Activated CD4-positive, alpha-beta T cell treated with anti-CD3 and anti-CD28 coated beads, Interleukin-2, amount 10 ng/mL, durations not matched to agents 7 days and 5 days (primary cell): ENCODE results near the gene GJB4. TPM values are rescaled to one million over a fixed set of nuclear protein-coding genes. Genes with fewer than 3 reads are reported as not detected.
"Not testable (repeated sequence)": the region's sequence is repeated elsewhere in the genome, so short reads cannot be mapped to it uniquely, and the experiment has no call there.

Source experiments
- CTCF ChIA-PET: fragments of 350-600 bp; sonication (Branson Sonifier 250); formaldehyde crosslinking; loops from one replicate; lab custom pipeline; 2021; ENCODE audit warnings: antibody characterized with exemption; lab: Charles Lee
- POLR2A ChIA-PET: fragments of 350-600 bp; sonication (Branson Sonifier 250); formaldehyde crosslinking; loops from one replicate; lab custom pipeline; 2021; ENCODE audit warnings: antibody characterized with exemption; lab: Charles Lee
- DNase-seq: peaks from one replicate; pipeline ENCODE4 v3.0.0-alpha.2; 2020
- H3K27ac Mint-ChIP-seq: one replicate; pipeline ENCODE4 v1.8.0; 2021; ENCODE audit warnings: mild to moderate bottlenecking, moderate library complexity, mixed read lengths
- H3K27me3 Mint-ChIP-seq: one replicate; pipeline ENCODE4 v1.8.0; 2021; ENCODE audit warnings: mixed read lengths
- H3K36me3 Mint-ChIP-seq: one replicate; pipeline ENCODE4 v1.8.0; 2021; ENCODE audit warnings: low read depth, mixed read lengths
- H3K4me1 Mint-ChIP-seq: one replicate; pipeline ENCODE4 v1.8.0; 2021; ENCODE audit warnings: mixed read lengths
- H3K4me3 Mint-ChIP-seq: one replicate; pipeline ENCODE4 v1.8.0; 2021; ENCODE audit warnings: mild to moderate bottlenecking, moderate library complexity, mixed read lengths
- H3K9me3 Mint-ChIP-seq: one replicate; pipeline ENCODE4 v1.8.0; 2021; ENCODE audit warnings: mixed read lengths
- total RNA-seq, 2 experiments: library from RNA; stranded (reverse); gene quantifications; one replicate each; pipeline ENCODE4 v1.2.3, GENCODE V29; 2021

Gene GJB4
- total RNA-seq, 2 experiments from 2014 or later, result not detected

DNA sequence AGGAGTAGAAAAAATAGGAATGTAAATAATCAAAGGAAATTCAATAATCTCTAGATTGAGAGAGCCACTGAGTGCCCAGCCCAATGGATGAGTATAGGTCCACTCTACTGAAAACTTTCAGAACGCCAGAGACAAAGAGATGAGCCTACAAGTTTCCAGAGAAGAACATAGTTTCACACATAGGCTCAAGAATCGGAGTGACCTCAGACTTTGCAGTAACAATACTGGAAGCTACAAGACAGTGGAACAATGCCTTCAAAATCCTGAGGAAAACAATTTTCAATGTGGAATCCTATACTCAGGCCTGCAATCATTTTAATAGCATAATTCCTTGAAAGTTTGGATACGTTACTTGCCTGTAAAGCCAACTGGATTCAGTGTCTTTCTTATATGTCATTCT is 44.2 kb downstream of the GJB4 start:
- H3K27me3 Mint-ChIP-seq, result no peaks in the 10 kb centered on the region
- DNase-seq, result no peak
- no peak overlapping the region for H3K4me3 Mint-ChIP-seq
- H3K4me1 Mint-ChIP-seq, result peaks cover 2% of the 10 kb centered on the region
- CTCF ChIA-PET, result no interaction called here
- no peak overlapping the region for H3K27ac Mint-ChIP-seq
- H3K9me3 Mint-ChIP-seq, result peaks cover 5% of the 10 kb centered on the region
- H3K36me3 Mint-ChIP-seq, result no peaks in the 10 kb centered on the region
- POLR2A ChIA-PET, result no interaction called here

DNA sequence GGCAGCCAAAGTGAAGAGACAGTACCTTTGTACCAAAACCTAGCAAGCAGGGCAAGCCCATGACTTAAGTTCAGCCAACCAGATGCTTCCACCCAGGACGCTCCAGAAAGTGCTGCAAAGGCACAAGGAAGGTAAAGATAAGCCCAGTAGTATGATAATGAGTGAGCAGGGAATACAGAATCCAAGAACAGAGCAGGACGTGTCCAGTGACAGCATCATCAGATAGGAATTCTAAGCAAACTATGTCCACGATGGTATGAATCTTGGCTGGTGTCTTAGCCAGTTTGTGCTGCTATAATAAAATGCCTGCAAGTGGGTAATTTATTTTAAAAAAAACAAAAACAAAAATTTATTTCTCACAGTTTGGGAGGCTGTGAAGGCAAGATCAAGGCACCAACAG is 46.9 kb downstream of the GJB4 start:
- peaks cover 8% of the 10 kb centered on the region for H3K9me3 Mint-ChIP-seq
- H3K27me3 Mint-ChIP-seq, result no peaks in the 10 kb centered on the region
- H3K4me3 Mint-ChIP-seq, result no peak overlapping the region
- no peak overlapping the region for H3K27ac Mint-ChIP-seq
- POLR2A ChIA-PET, result no interaction called here
- H3K36me3 Mint-ChIP-seq, result no peaks in the 10 kb centered on the region
- no peak for DNase-seq
- CTCF ChIA-PET, result no interaction called here
- peaks cover 2% of the 10 kb centered on the region for H3K4me1 Mint-ChIP-seq

DNA sequence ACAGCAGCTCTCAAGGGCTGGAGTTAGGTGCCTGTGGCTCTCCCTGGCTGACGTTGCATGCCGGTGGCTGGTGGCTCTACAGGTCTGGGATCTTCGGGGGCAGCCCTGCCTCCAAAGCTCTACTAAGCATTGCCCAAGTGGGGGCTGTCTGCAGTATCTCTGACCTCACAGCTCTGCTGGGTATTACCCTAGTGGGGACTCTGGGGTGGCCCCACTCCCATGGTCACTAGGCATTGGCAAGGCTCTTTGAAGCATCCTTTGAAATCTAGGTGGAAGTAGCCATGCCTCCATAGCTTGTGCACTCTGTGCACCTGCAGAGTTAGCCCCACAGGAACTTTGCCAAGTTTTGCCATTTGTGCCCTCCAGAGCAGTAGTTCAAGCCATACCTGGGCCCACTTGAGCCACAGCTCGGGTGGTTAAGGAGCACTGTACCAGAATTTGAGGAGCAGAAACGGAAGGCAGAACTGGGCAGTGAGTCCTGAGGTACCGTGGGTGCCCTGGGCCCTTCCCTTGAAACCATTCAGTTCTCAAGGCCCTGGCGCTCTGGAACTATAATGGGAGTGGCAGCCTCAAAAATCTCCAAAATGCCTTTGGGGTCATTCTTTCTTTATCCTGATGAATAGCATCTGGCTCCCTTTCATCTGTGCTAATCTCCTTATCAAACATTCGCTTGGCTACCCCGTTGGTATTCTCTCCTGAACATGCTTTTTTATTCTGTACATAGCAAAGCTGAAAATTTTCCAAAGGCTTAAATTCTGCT is 48.7 kb downstream of the GJB4 start:
- Mint-ChIP-seq H3K27ac (no peak overlapping the region), H3K9me3 (peaks cover 8% of the 10 kb centered on the region), H3K27me3 (no peaks in the 10 kb centered on the region), H3K4me1 (peaks cover 2% of the 10 kb centered on the region), H3K4me3 (no peak overlapping the region), H3K36me3 (no peaks in the 10 kb centered on the region)
- POLR2A ChIA-PET, result no interaction called here
- DNase-seq, result no peak
- CTCF ChIA-PET, result no interaction called here

DNA sequence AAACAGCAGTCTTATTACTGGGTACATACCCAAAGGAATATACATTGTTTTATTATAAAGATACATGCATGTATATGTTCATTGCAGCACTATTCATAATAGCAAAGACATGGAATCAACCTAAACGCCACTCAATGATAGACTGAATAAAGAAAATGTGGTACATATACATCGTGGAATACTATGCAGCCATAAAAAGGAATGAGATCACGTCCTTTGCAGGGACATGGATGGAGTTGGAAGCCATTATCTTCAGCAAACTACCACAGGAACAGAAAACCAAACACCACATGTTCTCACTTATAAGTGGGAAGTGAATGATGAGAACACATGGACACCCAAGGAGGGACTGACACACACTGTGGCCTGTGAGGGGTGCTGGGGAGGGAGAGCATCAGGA is 51.2 kb downstream of the GJB4 start:
- H3K27me3 Mint-ChIP-seq, H3K27ac Mint-ChIP-seq, CTCF ChIA-PET, DNase-seq, H3K36me3 Mint-ChIP-seq, POLR2A ChIA-PET, H3K4me1 Mint-ChIP-seq, H3K9me3 Mint-ChIP-seq, H3K4me3 Mint-ChIP-seq: not testable (repeated sequence)

Other genes with a start within 250 kb of the GJB4 start
- gene GJB5, start 4.7 kb upstream of the GJB4 start, total RNA-seq, result not detected
- not detected for gene GJB3, start 21.5 kb downstream of the GJB4 start, total RNA-seq
- not detected for gene GJA4, start 33.3 kb downstream of the GJB4 start, total RNA-seq
- gene SMIM12, start 100.0 kb downstream of the GJB4 start, total RNA-seq, result 10 to 100 TPM; 44.4 to 54.8 TPM
- under 1 TPM; 0.33 to 0.40 TPM for gene DLGAP3, start 169.9 kb downstream of the GJB4 start, total RNA-seq
- 10 to 100 TPM; 34.5 to 35.9 TPM for gene TMEM35B, start 225.6 kb downstream of the GJB4 start, total RNA-seq